ENCODE measurements around the gene OTOP1. TPM values are rescaled to one million over a fixed set of nuclear protein-coding genes. Genes with fewer than 3 reads are reported as not detected.
"Not testable (repeated sequence)": the region's sequence is repeated elsewhere in the genome, so short reads cannot be mapped to it uniquely, and the experiment has no call there.

The OTOP1 gene
- total and polyA plus RNA-seq, 2 of the 4 experiments (the other 2 are of a cell fraction) = not detected

- BruUV-seq (replicated peaks); H3K9me3 ChIP-seq (ENCODE audit: control insufficient read depth, insufficient read depth, low read length); H3K14ac ChIP-seq (replicated peaks; ENCODE audit: low read depth, low read length); ATAC-seq (ENCODE audit: low read depth); H2BK20ac ChIP-seq (ENCODE audit: low read depth, low read length); DNase-seq; H3K36me3 ChIP-seq (ENCODE audit: control insufficient read depth, insufficient read depth, low read length); H3K4ac ChIP-seq (ENCODE audit: low read depth, low read length); H3K9ac ChIP-seq (ENCODE audit: low read depth, low read length); H3K4me2 ChIP-seq (ENCODE audit: low read depth, low read length); intact Hi-C loops (cut with micrococcal nuclease); POLR2A ChIA-PET (ENCODE audit: unreplicated experiment); H2BK120ac ChIP-seq (ENCODE audit: low read depth, low read length); H2BK15ac ChIP-seq (ENCODE audit: low read depth, low read length); H3K56ac ChIP-seq (ENCODE audit: extremely low read depth, insufficient read depth, low read length); H3K9me1 ChIP-seq (ENCODE audit: insufficient read depth, low read length); H3K79me1 ChIP-seq (ENCODE audit: low read depth in 1 of 2, low read length in 2 of 2); in situ Hi-C loops (cut with MboI; ENCODE audit: low sequenced_read_pairs); H4K5ac ChIP-seq (ENCODE audit: low read depth, low read length); H3K27ac ChIP-seq (ENCODE audit: insufficient read depth, low read length); H3K4me1 ChIP-seq (ENCODE audit: control insufficient read depth, insufficient read depth, low read length); H4K8ac ChIP-seq (ENCODE audit: low read depth in 2 of 2, low read length in 2 of 2); H4K91ac ChIP-seq (ENCODE audit: insufficient read depth, low read depth, low read length); H2AK9ac ChIP-seq (replicated peaks; ENCODE audit: low read depth, low read length, poor library complexity); H3K4me3 ChIP-seq (ENCODE audit: insufficient read depth, low read depth, low read length); H4K20me1 ChIP-seq (ENCODE audit: insufficient read depth, low read length); H3K23ac ChIP-seq (ENCODE audit: low read depth, low read length); H2BK5ac ChIP-seq (ENCODE audit: low read depth, low read length, poor library complexity, severe bottlenecking); CTCF ChIA-PET; dilution Hi-C loops (cut with HindIII; ENCODE audit: low sequenced_read_pairs, unreplicated experiment); H2AK5ac ChIP-seq (ENCODE audit: low read depth, low read length); H3K18ac ChIP-seq (ENCODE audit: low read depth, low read length); H2AFZ ChIP-seq (replicated peaks; ENCODE audit: low read length, poor library complexity): not testable (repeated sequence)
- no CpG with 5 or more reads among the region's 3 CpGs for WGBS, 2 experiments (ENCODE audit: extremely low coverage in 2 of 2, insufficient read length in 1 of 2)
- H3K27me3 ChIP-seq (ENCODE audit: control insufficient read depth, insufficient read depth, low read length) = peaks cover 24% of the 10 kb centered on the region
These were observed 31.0 kb upstream of the OTOP1 start for GRCh38 chr4:4257705-4258104.

Measured in IMR-90 (cell line).